Measurements from ENCODE around the gene MTRF1.
A peak's percentile ranks its signal among the peaks of the same experiment; 100 is the strongest.

The MTRF1 gene

GRCh38 chr13:41276824-41277223 lies 13.4 kb upstream of the MTRF1 start:
- DNase-seq, result no peak

- DNase-seq, result no peak
Measured at GRCh38 chr13:41274881-41275280, 11.5 kb upstream of the MTRF1 start.

GRCh38 chr13:41273831-41274441 lies 10.6 kb upstream of the MTRF1 start:
- DNase-seq, result no peak

DNA sequence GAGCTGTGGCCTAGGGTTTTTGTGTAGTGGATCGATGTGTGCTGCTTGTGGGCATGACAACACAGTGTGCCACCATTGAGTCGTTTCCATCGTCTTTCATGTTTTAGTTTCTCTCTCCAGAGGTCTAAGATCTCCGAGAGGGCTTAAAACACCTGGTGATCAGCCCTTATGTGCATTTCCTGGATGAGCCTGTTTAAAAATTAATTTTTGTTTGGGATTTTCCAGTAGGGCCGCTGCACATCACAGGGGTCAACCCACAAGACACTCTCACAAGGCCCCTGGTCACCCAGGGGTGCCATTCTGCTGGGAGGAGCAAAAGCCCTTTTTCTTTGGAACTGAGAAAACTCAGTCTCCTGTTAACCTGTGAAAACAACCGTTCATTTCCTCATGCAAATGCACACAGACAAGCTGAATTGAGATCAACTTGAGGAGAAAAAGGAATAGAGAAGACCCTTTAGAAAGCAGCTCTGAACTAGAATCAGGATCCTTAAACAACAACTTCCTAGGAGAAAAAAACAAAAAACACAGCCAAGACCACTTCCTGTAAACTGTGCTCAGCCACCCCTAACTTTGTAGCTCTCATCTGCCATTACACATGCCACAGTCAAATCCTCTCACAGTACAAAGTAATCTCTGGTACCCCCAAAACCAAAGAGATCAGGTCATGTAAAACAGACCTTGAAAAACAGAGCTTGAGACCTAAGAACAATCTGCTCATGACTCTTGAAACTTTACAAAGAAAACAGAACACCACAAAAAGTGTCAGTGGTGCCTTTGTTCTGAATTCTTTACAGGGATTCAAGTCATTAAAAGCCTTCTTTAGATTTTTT lies 8.3 kb upstream of the MTRF1 start:
- no peak for DNase-seq

DNA sequence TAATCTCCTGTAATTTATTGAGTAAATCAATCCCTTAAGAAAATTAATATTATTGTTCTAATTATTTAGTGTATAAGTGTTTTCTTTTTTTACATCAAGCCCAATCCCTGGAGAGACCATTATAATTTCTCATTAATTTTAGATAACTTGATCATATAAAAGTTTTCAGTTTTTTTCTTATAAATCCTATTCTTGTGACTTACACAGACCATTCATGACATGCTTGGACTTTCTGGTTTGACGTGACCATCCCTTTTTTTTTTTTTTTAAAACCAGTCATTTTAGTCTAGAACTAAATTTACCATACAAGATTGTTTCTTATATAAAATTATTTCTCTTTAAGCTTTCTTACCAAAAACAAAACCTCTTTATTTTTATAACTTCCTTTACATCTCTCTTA lies 5.4 kb upstream of the MTRF1 start:
- no peak for DNase-seq

DNA sequence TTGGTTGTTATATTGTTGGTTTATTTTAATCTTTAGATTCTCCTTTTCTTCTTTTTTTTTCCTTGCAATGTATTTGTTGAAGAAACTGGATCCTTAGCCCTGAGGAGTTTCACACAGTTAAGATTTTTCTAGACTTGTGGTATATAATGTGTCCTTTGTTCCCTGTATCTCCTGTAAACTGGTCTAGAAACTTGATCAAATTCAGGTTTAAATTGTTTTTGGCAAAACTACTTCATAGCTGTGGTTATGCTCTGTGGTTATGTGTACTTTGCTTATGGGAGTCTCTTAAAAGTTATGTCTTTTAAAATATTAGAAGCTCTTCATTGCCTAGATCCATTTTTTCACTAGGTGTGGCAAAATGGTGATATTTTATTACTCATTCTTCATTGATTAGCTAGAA lies 3.7 kb upstream of the MTRF1 start:
- DNase-seq, result no peak

DNA sequence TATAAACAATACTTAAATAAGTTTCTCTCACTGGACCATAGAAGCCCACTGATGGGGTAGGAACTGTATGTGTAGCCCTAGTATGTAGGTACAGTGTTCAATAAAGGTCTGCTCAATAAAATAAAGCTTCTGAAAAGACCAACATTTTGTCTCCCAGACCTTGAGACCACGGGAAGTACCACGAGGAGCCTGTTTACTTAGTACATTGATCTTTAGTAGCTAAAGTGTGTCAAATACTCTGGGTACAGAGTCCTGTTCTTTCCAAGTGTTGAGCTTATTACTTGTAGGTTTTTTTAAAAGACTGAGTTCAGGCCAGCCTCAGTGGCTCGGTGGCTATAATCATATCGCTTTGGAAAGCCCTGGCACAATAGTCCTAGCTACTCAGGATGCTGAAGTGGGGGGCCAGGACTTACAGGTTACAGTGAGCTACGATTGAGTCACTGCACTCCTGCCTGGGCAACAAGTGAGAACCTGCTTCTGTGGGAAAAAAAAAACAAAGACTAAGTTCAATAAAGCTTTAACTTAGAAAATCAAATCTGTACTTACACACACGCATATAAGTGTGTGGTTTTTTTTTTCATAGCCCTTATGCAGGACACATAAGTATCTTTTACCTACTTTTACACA lies 3.4 kb downstream of the MTRF1 start:
- no peak for DNase-seq

DNA sequence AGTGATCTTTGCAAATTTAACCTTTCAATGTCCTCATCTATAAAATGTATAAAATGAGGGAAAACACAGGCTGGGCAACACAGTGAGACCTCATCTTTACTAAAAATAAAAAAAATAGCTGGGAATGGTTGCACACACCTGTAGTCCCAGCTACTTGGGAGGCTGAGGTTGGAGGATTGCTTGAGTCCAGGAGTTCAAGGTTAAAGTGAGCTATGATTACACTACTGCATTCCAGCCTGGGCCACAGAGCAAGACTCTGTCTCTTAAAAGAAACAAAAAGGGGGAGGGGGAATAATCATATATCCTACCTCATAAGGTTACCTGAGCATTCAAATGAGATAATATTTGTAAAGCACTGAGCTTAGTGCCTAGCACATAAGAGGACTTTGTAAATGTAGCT lies 5.8 kb downstream of the MTRF1 start:
- no peak for DNase-seq

- DNase-seq, result no peak
Measured at GRCh38 chr13:41254902-41255301, 8.5 kb downstream of the MTRF1 start.

- no peak for DNase-seq
Measured at GRCh38 chr13:41250993-41251392, 12.4 kb downstream of the MTRF1 start.

GRCh38 chr13:41246969-41247680 lies 16.3 kb downstream of the MTRF1 start:
- no peak for DNase-seq

GRCh38 chr13:41244556-41244955 lies 18.8 kb downstream of the MTRF1 start:
- DNase-seq, result no peak

- no peak for DNase-seq
Measured at GRCh38 chr13:41241626-41242025, 21.8 kb downstream of the MTRF1 start.

- DNase-seq, result no peak
Measured at GRCh38 chr13:41236369-41236768, 27.0 kb downstream of the MTRF1 start.

- DNase-seq, result no peak
Measured at GRCh38 chr13:41232578-41233480, 30.5 kb downstream of the MTRF1 start.

GRCh38 chr13:41231786-41232185 lies 31.6 kb downstream of the MTRF1 start:
- DNase-seq, result no peak

DNA sequence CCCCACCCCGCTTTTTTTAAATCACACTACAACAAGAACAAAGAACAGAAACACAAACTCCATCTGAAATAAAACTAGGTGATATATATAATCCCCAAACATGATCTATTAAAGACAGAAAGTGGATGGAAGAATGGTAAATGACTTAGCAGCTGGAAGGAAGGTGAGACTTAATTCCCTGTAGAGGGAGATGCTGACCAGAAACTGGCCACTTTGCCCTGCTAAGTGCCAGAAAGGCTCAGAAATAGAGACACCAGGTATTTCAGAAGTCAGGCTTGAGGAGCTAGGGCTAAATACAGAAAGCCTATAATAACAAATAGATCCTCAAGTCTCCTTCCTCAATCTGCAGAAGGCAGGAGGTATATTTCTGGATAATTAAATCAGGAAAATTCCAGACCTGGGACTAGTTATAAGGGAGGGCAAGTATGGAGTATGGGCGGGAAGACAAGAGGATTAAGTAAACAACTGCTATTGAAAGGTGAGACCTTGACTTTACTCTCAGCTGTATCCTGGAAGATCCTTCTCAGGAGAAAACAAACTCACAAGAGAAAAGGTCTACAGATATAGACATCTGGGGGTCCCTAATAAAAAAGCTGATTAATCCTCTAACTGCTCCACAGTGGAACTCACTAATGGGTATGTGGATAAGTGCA lies 32.2 kb downstream of the MTRF1 start:
- DNase-seq, result no peak

DNA sequence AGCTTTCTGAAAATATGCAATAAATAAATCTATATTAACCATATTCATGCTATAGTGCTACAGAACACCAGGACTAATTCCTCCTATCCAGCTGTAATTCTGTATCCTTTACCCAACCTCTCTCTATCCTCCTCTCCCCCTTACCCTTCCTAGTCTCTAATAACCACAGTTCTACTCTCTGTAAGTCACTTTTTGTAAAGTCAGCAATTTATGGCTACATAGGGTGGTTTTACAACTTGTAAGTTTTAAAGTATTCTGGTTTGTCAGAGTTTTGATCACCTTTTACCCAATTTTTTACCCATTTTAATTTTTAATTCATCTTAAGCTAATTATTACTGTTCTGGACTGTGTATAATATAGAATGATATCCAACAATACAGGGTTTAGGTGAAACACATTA lies 34.0 kb downstream of the MTRF1 start:
- no peak for DNase-seq

DNA sequence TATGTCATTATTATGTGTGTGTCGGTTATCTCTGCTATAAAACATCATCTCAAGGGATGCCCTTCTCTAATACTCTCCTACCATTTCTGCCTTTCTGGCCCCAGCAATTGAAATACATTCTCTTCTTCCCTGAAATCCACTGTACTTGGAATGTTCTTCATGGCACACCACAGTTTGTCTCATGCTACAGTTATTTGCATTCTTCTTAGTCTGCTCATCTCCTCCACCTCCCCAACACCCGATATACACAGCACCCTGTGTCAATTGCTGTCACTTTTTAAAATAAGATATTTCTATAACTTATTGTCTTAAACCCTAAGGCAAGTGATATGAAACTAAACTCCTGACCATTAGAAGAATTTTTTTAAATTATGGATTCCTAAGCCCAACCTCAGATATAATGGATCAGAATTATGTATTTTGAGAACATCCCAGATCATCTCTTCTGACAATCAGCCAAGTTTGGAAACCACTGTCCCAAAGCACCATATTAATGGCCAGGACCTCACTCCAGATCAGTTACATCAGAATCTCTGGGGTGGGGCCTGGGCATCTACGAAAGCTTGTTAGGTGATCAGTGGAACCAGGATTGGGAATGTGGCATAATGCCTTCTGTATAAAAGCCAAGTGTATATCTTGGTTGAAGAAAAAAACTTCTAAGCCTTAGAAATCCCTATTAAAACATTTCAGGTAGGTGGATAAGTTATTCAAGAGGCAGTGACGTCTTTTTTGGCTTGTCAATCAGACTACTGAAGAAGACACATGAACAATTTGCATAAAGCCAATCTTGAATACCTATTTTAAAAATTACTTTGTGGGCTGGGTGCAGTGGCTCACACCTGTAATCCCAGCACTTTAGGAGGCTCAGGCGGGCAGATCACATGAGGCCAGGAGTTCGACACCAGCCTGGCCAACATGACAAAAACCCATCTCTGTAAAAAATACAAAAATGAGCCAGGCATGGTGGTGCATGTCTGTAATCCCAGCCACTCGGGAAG lies 39.0 kb downstream of the MTRF1 start:
- no peak for DNase-seq

DNA sequence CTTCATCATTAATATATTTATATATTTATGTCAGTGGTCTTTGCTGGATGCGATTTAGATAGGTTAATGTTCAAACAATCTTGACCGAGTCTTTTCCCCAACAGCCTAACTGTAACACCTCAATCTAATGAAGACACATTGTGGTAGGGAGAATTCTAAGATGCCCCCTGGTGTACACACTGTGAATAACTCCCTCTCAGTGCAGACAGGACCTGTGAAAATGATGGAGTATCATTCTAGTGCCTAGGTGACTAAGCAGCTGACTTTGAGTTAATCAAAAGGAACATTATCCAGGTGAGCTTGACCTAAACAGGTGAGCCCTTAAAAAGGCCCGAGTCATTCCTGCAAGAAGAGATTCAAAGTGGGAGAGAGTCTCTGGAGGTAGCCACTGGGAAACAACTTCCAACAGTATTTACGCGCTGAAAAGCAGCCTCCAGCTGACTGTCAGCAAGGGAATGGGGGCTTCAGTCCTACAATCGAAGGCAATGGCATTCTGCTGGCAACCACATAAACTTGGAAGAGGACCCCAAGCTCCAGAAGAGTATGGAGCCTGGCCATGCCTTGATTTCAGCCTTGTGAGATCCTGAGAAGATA lies 41.0 kb downstream of the MTRF1 start:
- DNase-seq, result peak; percentile 37

Measured in femur (tissue), 1 donor.